ENCODE results near the gene FBN1. TPM values are rescaled to one million over a fixed set of nuclear protein-coding genes. Genes with fewer than 3 reads are reported as not detected.

The FBN1 gene
- polyA plus RNA-seq, 1 experiment, result 565 TPM

DNA sequence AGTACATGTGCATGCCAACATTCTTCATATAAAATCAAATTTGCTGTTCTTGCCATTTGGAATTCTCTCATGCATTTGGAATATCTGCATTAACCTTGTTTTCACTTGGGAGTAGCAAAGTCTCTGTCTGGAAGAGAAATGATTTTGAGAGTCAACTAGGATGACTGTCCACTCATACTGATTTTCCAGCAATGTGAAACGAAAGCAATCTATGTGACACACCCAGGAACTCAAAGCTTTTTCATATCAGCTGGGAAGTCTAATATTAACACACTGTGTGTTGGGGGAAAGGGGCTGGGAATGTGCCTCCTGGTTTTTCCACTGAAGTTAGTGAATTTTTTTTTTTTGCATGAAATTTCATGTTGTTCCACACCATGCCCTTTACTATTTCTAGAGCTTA, 189.4 kb downstream of the FBN1 start:
- H3K36me3 ChIP-seq (ENCODE audit: control insufficient read depth, insufficient read depth, low read length), result peaks cover 25% of the 10 kb centered on the region
- ChIA-PET CTCF (interaction anchor here (0.8 to 0.9 kb wide), 2 partner anchors 18 to 37 kb away, joined by 3 read pairs; no protein-coding TSS in a partner anchor), POLR2A (no interaction called here)
- TF ChIP-seq, protein P1, sequence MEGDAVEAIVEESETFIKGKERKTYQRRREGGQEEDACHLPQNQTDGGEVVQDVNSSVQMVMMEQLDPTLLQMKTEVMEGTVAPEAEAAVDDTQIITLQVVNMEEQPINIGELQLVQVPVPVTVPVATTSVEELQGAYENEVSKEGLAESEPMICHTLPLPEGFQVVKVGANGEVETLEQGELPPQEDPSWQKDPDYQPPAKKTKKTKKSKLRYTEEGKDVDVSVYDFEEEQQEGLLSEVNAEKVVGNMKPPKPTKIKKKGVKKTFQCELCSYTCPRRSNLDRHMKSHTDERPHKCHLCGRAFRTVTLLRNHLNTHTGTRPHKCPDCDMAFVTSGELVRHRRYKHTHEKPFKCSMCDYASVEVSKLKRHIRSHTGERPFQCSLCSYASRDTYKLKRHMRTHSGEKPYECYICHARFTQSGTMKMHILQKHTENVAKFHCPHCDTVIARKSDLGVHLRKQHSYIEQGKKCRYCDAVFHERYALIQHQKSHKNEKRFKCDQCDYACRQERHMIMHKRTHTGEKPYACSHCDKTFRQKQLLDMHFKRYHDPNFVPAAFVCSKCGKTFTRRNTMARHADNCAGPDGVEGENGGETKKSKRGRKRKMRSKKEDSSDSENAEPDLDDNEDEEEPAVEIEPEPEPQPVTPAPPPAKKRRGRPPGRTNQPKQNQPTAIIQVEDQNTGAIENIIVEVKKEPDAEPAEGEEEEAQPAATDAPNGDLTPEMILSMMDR (IDR thresholded peaks at IDR 0.05; ENCODE audit: insufficient read depth, low read depth, low read length), result no peak
- no peak overlapping the region for H3K4me3 ChIP-seq (ENCODE audit: low read depth, low read length)
- no peak for DNase-seq (ENCODE audit: low read depth)
- H3K27me3 ChIP-seq (ENCODE audit: control insufficient read depth, insufficient read depth, low read length), result no peaks in the 10 kb centered on the region

DNA sequence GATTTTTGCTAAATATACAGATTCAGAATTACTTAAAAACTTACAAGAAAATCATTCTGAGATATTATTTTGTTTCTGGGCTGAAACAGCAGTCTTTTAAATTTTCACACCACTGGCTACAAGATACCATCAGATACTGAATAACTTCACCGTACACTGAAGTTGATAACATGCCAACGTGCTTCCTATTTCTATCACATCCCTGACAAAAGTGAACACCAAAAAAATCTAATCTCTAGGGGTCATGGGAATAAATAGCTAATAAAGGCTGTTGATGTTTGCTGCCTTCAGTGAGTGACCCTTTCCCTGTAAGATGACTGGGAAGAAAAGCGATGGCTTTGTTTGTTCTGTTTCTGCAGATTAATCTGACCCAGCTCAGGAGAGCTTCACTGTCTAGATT, 193.8 kb downstream of the FBN1 start:
- no peak overlapping the region for H3K4me3 ChIP-seq (ENCODE audit: low read depth, low read length)
- peaks cover 18% of the 10 kb centered on the region for H3K36me3 ChIP-seq (ENCODE audit: control insufficient read depth, insufficient read depth, low read length)
- no peak for DNase-seq (ENCODE audit: low read depth)
- TF ChIP-seq, protein P1 (IDR thresholded peaks at IDR 0.05; ENCODE audit: insufficient read depth, low read depth, low read length), result no peak
- POLR2A ChIA-PET, result no interaction called here
- H3K27me3 ChIP-seq (ENCODE audit: control insufficient read depth, insufficient read depth, low read length), result no peaks in the 10 kb centered on the region
- CTCF ChIA-PET, result interaction anchor here (1.3 kb wide), 1 partner anchor 11 kb away, joined by 3 read pairs; no protein-coding TSS in a partner anchor

DNA sequence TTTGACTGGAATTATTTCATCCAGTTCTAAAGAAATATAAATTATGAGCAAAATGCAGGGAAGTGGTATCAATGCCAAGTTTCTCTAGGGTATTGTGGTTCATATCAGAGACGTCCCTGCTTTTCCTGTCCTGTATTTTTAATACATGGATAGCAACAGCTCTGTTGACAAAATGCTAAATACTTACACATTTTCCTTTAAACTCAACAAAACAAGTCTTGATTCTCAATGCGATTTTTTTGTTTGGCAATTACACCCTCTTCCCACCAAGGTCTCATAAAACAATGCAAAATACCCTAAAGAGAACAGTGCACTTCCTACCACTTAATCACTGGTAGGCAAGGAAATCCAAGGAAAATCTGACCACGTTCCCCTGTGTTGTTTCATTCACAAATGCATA, 194.3 kb downstream of the FBN1 start:
- H3K36me3 ChIP-seq (ENCODE audit: control insufficient read depth, insufficient read depth, low read length), result peaks cover 18% of the 10 kb centered on the region
- ChIA-PET POLR2A (no interaction called here), CTCF (no interaction called here)
- H3K27me3 ChIP-seq (ENCODE audit: control insufficient read depth, insufficient read depth, low read length), result no peaks in the 10 kb centered on the region
- DNase-seq (ENCODE audit: low read depth), result no peak
- TF ChIP-seq, protein P1 (IDR thresholded peaks at IDR 0.05; ENCODE audit: insufficient read depth, low read depth, low read length), result no peak
- H3K4me3 ChIP-seq (ENCODE audit: low read depth, low read length), result no peak overlapping the region

DNA sequence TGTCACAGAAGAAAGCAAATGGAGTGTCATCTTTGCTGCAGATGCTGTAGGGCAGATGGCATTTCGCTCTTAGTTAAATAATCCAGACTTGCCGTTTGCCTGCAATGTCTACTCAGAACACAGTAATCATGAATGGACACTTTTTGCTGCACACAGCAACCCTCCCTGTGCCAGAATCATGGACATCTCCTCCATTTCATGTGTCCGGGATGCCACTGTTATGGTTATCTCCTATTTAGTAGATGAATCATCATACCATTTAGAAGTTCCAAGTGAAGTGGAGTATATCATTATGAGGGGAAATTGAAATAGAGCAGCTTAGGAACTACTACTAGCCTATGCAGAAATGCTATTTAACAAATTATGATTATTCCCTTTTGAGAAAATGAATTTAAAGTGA, 195.8 kb downstream of the FBN1 start:
- Histone ChIP-seq H3K36me3 (ENCODE audit: control insufficient read depth, insufficient read depth, low read length) (peaks cover 12% of the 10 kb centered on the region), H3K27me3 (ENCODE audit: control insufficient read depth, insufficient read depth, low read length) (no peaks in the 10 kb centered on the region), H3K4me3 (ENCODE audit: low read depth, low read length) (no peak overlapping the region)
- no peak for DNase-seq (ENCODE audit: low read depth)
- ChIA-PET CTCF (interaction anchor here (1.5 kb wide), 1 partner anchor 9 kb away, joined by 5 read pairs; no protein-coding TSS in a partner anchor), POLR2A (no interaction called here)
- TF ChIP-seq, protein P1 (IDR thresholded peaks at IDR 0.05; ENCODE audit: insufficient read depth, low read depth, low read length), result no peak

DNA sequence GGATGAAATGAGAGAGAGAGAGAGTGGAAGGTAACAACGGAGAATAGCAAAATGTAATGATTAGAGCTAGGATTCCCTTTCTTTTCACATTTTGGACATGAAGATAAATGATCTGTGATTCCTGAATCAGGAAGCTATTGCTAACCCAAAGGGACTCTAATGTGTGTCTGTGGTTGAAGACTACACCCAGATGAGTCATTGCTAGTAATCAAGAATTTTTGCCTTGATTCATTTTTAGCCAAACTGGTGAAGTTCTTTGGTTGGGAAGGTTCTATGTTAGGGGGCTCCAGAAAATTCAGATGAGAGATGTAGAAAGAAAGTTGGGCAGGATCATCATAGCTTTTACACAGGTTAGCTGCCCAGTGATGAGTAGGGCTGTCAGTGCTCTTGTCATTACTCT, 197.9 kb downstream of the FBN1 start:
- TF ChIP-seq, protein P1 (IDR thresholded peaks at IDR 0.05; ENCODE audit: insufficient read depth, low read depth, low read length), result no peak
- H3K4me3 ChIP-seq (ENCODE audit: low read depth, low read length), result no peak overlapping the region
- DNase-seq (ENCODE audit: low read depth), result no peak
- ChIA-PET POLR2A (interaction anchor here (0.6 kb wide), 1 partner anchor 249 kb away, joined by 4 read pairs; no protein-coding TSS in a partner anchor), CTCF (interaction anchor here (1.5 to 1.9 kb wide), 2 partner anchors 10 to 95 kb away, joined by 6 to 7 read pairs; no protein-coding TSS in a partner anchor)
- H3K36me3 ChIP-seq (ENCODE audit: control insufficient read depth, insufficient read depth, low read length), result peaks cover 11% of the 10 kb centered on the region
- no peaks in the 10 kb centered on the region for H3K27me3 ChIP-seq (ENCODE audit: control insufficient read depth, insufficient read depth, low read length)
